IgD-negative memory B cell (primary cell): ENCODE measurements around the gene SDE2. TPM values are rescaled to one million over a fixed set of nuclear protein-coding genes. Genes with fewer than 3 reads are reported as not detected.

ENCODE experiments used
- H3K27ac Mint-ChIP-seq, 3 donors: one replicate each; pipeline ENCODE4 v1.8.0; 2020 to 2022; ENCODE audit warnings: mild to moderate bottlenecking in 3 of 3, mixed read lengths in 3 of 3, moderate library complexity in 1 of 3
- H3K27me3 Mint-ChIP-seq: one replicate; pipeline ENCODE4 v1.8.0; 2021; ENCODE audit warnings: mixed read lengths
- H3K36me3 Mint-ChIP-seq: one replicate; pipeline ENCODE4 v1.8.0; 2020; ENCODE audit warnings: mild to moderate bottlenecking, mixed read lengths
- H3K4me1 Mint-ChIP-seq, 3 donors: one replicate each; pipeline ENCODE4 v1.8.0; 2020 to 2022; ENCODE audit warnings: mixed read lengths in 3 of 3, mild to moderate bottlenecking in 1 of 3
- H3K4me3 Mint-ChIP-seq, 4 donors: one replicate each; pipeline ENCODE4 v1.8.0; 2020 to 2022; ENCODE audit warnings: mild to moderate bottlenecking in 4 of 4, mixed read lengths in 4 of 4, moderate library complexity in 3 of 4
- H3K9me3 Mint-ChIP-seq, 3 donors: one replicate each; pipeline ENCODE4 v1.8.0; 2020 to 2021; ENCODE audit warnings: mixed read lengths in 3 of 3, mild to moderate bottlenecking in 1 of 3
- polyA plus RNA-seq: library from polyadenylated mRNA; unstranded; fragments of 300-500 nt; fragmentation: Illumina TruSeq; gene quantifications from one replicate; pipeline ENCODE4 v1.2.3, GENCODE V29; 2021

SDE2 gene
- polyA plus RNA-seq, 1 donor from 2014 or later: 9.2 TPM

DNA sequence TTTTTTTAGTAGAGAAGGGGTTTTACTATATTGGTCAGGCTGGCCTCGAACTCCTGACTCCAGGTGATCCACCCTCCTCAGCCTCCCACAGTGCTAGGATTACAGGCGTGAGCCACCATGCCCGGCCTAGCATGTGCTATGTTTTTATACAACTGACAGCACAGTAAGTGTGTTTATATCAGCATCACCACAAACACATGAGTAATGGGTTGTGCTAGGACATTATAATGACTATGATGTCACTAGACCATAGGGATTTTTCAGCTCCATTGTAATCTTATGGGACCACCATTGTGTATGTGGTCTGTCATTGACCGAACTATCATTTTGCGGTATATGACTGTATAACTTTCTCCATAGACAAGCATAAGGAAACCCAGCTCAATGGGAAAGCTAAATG is 64.4 kb downstream of the SDE2 start:
- Mint-ChIP-seq H3K4me1 (peaks cover 0 to 3% (median 2%) of the 10 kb centered on the region in 3 donors), H3K36me3 (no peaks in the 10 kb centered on the region), H3K27ac (no peak overlapping the region), H3K27me3 (no peaks in the 10 kb centered on the region), H3K9me3 (no peaks in the 10 kb centered on the region), H3K4me3 (peak overlapping the region in 1 of 4 donors; percentile 65)

DNA sequence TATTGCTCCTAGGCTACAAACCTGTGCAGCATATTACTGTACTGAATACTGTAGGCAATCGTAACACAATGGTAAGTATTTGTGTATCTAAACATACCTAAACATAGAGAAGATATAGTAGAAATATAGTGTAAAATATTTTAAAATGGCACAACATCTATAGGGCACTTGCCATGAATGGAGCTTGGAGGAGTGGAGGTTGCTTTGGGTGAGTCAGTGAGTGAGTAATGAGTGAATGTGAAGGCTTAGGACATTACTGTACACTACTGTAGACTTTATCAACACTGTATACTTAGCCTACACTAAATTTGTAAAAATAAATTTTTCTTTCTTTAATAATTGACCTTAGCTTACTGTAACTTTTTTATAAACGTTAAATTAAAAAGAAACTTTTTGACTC is 66.1 kb downstream of the SDE2 start:
- H3K36me3 Mint-ChIP-seq: no peaks in the 10 kb centered on the region
- H3K4me1 Mint-ChIP-seq: peaks cover 0 to 3% (median 2%) of the 10 kb centered on the region in 3 donors
- no peak overlapping the region for H3K27ac Mint-ChIP-seq
- H3K9me3 Mint-ChIP-seq: no peaks in the 10 kb centered on the region
- H3K4me3 Mint-ChIP-seq: no peak overlapping the region
- H3K27me3 Mint-ChIP-seq: no peaks in the 10 kb centered on the region

Other genes starting within 250 kb of the SDE2 start
- 240 TPM for gene SRP9, start 221.5 kb downstream of the SDE2 start, polyA plus RNA-seq
- gene EPHX1, start 189.2 kb downstream of the SDE2 start, polyA plus RNA-seq: 0.26 TPM
- 32.1 TPM for gene TMEM63A, start 117.0 kb downstream of the SDE2 start, polyA plus RNA-seq
- gene LEFTY1, start 110.2 kb downstream of the SDE2 start, polyA plus RNA-seq: not detected
- gene PYCR2, start 75.1 kb downstream of the SDE2 start, polyA plus RNA-seq: 68.9 TPM
- gene LEFTY2, start 58.1 kb downstream of the SDE2 start, polyA plus RNA-seq: 0.20 TPM
- gene H3-3A, start 63.4 kb upstream of the SDE2 start, polyA plus RNA-seq: 1,011 TPM
- 41.3 TPM for gene ACBD3, start 187.4 kb upstream of the SDE2 start, polyA plus RNA-seq
- gene MIXL1, start 224.3 kb upstream of the SDE2 start, polyA plus RNA-seq: 1.6 TPM